ENCODE measurements around the gene C19orf47.

Gene C19orf47

GRCh38 chr19:40282209-40282580 is 66.0 kb downstream of the C19orf47 start:
- H3K4me3 ChIP-seq (ENCODE audit: low read depth, low read length), result no peak overlapping the region
- no peak for DNase-seq (ENCODE audit: low read depth)
- TF ChIP-seq, protein P1, sequence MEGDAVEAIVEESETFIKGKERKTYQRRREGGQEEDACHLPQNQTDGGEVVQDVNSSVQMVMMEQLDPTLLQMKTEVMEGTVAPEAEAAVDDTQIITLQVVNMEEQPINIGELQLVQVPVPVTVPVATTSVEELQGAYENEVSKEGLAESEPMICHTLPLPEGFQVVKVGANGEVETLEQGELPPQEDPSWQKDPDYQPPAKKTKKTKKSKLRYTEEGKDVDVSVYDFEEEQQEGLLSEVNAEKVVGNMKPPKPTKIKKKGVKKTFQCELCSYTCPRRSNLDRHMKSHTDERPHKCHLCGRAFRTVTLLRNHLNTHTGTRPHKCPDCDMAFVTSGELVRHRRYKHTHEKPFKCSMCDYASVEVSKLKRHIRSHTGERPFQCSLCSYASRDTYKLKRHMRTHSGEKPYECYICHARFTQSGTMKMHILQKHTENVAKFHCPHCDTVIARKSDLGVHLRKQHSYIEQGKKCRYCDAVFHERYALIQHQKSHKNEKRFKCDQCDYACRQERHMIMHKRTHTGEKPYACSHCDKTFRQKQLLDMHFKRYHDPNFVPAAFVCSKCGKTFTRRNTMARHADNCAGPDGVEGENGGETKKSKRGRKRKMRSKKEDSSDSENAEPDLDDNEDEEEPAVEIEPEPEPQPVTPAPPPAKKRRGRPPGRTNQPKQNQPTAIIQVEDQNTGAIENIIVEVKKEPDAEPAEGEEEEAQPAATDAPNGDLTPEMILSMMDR (IDR thresholded peaks at IDR 0.05; ENCODE audit: control insufficient read depth, extremely low read depth, insufficient read depth), result no peak

- TF ChIP-seq, protein P1 (IDR thresholded peaks at IDR 0.05; ENCODE audit: control insufficient read depth, extremely low read depth, insufficient read depth), result no peak
- H3K4me3 ChIP-seq (ENCODE audit: low read depth, low read length), result no peak overlapping the region
- no peak for DNase-seq (ENCODE audit: low read depth)
Observed at GRCh38 chr19:40281381-40282208, 66.6 kb downstream of the C19orf47 start.

DNA sequence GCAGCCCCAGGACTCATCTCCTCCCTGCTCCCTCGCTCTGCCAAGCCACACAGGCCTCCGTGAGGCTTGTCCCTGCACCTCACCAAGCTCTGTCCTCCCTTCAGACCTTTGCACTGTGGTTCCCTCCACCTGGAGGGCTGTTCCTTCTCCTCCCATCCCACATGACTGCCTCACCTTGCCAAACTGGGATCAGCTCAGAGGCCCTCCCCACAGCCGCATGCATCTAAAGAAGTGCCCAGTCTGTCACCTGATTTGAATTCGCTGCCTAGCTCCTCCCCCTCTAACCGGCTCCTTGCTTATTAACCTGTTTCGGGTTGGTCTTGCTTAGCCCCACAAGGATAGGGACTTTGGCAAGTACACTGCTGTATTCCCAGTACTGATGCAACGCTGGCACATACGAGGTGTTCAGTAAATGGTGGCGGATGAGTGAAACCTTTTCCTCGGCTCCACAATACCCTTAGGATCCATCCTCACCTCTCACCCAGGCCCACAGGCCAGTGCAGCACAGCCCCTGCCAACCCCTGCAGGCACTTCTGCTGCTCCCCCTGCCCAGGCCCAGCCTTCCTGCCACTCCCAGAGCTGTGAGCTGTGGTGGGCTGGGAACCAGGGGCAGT is 67.5 kb downstream of the C19orf47 start:
- TF ChIP-seq, protein P1 (IDR thresholded peaks at IDR 0.05; ENCODE audit: control insufficient read depth, extremely low read depth, insufficient read depth), result no peak
- peak; percentile 92 for DNase-seq (ENCODE audit: low read depth)
- peak overlapping the region; percentile 21 for H3K4me3 ChIP-seq (ENCODE audit: low read depth, low read length)

DNA sequence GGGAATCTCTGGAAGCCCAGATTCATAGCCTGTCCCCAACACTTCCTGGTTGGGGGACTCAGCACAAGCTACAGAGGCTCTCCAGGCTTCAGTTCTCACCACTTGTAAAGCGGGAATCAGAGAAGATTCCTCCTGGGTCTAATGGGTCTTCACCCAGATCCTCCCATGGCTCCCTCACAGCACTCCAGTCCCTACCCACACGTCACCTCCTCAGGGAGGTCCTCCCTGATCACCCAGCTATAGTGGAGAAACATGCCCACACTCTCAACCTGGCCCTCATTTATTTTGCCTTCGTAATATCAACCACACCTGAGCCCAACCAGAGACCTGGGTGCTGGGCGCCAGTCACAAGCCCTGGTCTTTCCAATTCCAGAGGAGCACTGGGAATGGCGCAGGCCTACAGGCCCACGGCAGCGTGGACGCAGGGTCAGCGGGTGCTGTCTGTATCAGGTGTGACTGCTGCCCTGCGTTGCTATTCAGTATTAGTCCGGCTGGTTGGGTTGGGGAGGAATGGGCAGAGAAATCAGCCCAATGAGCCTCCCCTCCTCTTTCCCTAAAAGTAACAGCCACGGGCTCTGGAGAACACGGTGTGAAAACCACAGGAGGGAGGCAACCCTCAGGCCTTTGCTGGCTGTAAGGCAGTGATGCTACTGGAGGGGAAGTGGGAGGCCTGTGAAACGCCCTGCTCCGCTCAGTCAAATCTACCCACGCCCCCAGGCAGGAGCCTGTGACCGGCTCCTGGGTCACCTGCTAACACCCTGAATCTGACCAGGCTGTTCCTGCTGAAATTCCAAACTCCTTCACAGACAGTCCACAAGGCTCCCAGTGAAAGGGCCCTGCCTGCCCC is 68.2 kb downstream of the C19orf47 start:
- DNase-seq (ENCODE audit: low read depth), result no peak
- TF ChIP-seq, protein P1 (IDR thresholded peaks at IDR 0.05; ENCODE audit: control insufficient read depth, extremely low read depth, insufficient read depth), result no peak
- H3K4me3 ChIP-seq (ENCODE audit: low read depth, low read length), result peak overlapping the region; percentile 12

- TF ChIP-seq, protein P1 (IDR thresholded peaks at IDR 0.05; ENCODE audit: control insufficient read depth, extremely low read depth, insufficient read depth), result no peak
- DNase-seq (ENCODE audit: low read depth), result no peak
- no peak overlapping the region for H3K4me3 ChIP-seq (ENCODE audit: low read depth, low read length)
Observed at GRCh38 chr19:40279120-40279551, 69.1 kb downstream of the C19orf47 start.

DNA sequence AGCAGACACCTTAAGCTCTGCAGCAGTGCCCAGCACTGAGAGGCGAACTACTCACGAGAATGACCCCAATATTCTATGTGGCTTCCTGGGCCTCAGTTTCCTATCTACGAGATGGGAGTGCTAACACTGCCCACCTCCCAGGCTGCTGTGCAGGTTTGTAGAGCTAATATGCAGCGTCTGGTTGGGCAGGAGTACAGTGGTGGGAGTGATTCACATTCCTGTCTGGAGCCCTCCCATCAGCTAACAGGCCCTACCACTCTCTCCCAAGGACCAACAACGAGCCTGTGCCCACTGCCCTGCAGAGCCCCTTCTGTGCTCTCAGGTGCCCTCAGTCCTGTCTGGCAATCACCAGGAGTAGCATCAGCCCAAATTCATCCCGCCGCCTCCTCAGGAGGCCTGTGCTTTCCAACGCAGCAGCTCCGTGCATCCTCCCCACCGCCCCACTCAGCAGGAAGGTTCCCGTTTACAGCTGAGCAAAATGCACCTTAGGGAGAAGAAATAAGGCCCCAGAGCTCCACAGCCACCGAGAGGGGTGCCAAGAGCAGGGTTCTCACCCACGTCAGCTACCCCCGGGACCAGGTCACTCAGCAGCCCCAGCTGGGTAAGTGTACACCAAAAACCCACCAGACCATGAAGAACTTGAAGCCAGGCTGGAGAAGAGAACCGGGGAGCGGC is 69.7 kb downstream of the C19orf47 start:
- H3K4me3 ChIP-seq (ENCODE audit: low read depth, low read length), result no peak overlapping the region
- TF ChIP-seq, protein P1 (IDR thresholded peaks at IDR 0.05; ENCODE audit: control insufficient read depth, extremely low read depth, insufficient read depth), result no peak
- no peak for DNase-seq (ENCODE audit: low read depth)
